GM11168 (cell line): ENCODE results near the gene AK1.

Experiments used
- in situ Hi-C: fragments of 300-500 bp; cut with MboI; formaldehyde crosslinking; loops from one replicate; pipeline ENCODE4 v1.12.0; 2022; ENCODE audit warnings: low sequenced_read_pairs; ENCODE audit not compliant: unreplicated experiment

AK1 gene, protein sequence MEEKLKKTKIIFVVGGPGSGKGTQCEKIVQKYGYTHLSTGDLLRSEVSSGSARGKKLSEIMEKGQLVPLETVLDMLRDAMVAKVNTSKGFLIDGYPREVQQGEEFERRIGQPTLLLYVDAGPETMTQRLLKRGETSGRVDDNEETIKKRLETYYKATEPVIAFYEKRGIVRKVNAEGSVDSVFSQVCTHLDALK

DNA sequence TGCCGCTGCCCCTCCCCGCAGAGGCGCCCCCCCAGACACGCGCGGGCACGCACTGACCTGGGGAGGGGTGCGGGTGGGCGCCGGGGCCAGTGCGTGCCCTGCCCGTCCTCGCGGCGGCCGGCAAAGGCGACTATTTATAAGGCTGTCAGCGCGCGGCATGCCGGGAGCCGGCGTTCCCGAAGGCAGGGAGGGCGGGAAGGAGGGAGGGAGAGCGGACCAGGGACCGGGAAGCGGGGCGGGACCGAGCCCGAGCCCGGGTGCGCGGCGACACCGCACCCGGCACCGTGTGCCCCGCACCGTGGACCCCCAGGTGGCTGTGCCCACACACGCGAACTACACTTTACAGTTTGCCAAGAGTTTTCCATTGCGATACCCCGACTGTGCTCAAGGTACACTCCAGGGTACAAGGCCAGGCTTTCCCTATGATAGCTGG, at the start of gene AK1:
Gene AK1, minus strand, starts transcription at position 110 of the 433 bp plus-strand sequence. CDS start 3,058 bp downstream, outside the sequence.
- in situ Hi-C loops = no loop called here

DNA sequence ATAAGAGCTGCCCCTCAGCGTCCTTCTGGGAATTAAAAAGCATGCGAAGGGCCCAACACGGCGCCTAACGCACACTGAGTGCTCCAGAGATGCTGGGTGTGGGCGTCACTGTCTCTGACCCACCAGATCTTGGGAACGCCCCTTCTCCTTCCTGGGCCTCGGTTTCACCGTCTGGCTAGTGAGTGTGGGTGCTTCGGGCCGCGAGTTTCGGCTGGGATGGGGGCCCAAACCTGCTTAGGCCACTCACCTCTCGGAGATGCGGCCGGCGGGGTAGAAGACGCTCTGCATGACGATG, 49.4 kb upstream of the AK1 start:
- in situ Hi-C loops = loop anchor here (5.0 kb wide), 1 partner anchor 140 kb away; the partner anchor contains the start of gene CDK9

DNA sequence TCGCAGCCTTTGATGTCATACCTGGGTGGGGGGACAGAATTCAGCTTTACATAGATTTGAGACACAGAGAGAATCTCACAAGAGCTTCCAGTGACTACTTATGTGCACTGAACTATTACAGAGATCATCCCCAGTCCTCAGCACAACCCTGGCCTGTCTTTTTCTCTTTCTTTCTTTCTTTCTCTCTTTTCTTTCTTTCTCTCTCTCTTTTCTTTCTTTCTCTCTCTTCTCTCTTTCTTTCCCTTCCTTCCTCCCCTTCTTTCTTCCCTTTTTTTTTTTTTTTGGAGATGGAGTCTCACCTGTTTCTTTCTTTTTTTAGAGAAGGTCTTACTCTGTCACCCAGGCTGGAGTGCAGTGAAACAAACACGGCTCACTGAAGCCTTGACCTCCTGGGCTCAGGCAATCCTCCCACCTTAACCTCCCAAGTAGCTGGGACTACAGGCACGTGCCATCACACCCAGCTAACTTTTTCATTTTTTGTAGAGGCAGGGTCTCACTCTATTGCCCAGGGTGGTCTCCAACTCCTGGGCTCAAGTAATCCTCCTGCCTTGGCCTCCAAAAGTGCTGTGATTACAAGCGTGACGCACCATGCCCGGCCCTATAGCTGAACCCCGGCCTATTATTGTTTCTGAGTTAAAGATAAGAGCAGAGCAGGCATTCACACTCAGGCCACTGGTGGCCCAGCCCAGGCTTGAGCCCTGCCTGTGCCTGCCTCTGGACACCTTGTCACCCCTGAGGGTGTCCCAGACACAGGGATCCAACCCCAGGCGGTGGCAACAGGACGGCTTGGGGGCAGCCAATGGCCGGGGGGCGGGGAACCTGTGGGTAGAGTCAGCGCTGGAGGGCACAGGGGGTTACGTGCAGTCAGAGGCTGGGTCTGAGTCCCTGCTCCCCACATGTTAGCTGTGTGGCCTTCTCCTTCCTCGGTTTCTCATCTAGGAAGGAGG, 48.8 kb upstream of the AK1 start:
- in situ Hi-C loops = loop anchor here (5.0 kb wide), 1 partner anchor 139 kb away; the partner anchor contains the start of gene CDK9

DNA sequence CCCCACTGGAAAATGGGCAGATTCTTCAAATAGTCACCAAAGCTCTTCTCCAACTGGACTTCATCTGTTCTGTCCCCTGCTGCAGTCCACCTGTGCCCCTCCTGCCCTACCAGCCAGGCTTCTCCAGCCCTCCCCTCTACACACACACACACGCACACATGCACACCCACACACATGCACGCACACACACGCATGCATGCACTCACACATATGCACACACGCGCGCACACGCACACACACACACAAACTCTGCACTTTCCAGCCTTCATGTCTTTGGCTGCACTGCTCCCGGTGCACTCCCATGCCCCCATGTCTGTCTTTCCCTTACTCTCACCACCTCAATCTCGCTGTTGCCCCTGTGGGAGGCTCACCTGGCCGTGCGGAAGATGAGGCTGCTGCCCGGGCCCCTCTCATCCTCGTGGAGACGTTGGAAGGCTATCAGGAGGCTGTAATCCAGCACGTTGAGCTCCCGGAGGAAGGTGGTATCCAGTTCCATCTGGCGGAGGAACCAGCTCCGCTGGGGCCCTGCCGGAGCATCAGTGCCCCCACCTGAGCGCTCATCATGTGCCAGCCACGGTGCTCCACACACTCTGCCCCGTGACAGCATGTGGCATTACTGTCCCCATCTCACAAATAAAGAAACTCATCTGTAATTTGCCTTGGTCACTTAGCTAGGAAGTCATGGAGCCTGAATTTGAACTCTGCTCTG, 47.4 kb upstream of the AK1 start:
- in situ Hi-C loops = loop anchor here (5.0 kb wide), 1 partner anchor 138 kb away; the partner anchor contains the start of gene CDK9

DNA sequence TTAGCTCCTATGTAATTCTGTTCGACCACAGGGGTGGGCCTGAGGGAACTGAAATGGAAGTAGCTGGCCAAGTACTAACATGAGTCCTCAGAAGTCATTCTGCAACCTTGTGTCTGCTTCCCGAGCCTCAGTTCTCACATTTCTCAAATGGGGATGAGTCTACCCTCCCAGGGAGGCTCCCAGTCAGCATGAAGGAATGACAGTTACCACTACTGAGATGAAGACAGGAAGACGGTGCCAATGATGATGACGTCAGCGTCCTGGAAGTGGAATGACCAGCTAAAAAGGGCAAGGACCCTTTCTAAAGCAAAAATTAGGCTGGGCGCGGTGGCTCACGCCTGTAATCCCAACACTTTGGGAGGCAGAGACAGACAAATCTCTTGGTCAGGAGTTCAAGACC, 46.3 kb upstream of the AK1 start:
- in situ Hi-C loops = no loop called here

DNA sequence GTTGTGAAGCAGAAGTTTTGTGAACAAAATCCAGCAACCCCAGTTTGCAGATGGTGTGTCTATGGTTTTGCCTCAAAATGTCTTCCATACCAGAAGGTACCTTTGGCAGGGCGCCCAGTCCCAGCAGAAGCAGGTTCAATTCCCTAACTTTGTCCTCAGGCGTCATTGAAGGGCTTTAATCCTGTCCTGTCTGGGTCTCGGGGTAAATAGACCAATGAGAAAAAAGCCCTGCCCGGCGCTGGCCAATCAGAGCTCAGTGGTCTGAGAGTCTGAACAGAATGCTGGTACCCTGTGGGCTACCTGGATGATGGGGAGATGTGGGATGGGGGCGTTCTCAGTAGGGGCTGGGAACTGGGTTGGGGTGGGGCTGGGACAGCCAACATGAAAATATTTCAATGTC, 45.6 kb upstream of the AK1 start:
- in situ Hi-C loops = no loop called here

DNA sequence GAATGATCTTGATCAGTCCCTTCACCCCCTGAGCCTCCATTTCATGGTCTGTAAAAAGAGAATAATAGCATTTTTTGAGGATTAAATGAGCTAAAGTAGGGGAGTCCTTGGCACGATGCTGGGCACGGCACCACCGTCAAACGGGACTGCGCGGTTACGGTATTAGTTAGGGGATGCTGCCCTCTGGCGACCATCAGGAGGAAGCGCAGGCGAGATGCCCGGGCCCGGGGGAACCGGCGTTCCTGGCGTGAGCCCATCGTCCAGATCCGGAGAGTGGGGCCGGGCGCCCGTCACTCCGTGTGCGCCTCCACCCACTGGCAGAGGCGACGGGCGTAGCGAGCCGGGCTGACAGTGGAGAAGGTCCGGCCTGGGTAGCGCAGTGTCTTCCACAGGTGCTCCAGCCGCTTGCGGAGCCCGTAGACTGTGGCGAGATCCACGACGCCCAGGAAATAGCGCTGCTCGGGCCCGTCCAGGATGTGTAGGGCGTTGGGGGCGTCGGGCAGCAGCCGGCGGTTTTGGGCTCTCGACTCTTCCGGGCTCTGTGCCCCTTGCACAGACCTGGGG, 44.2 kb upstream of the AK1 start:
- in situ Hi-C loops = no loop called here

DNA sequence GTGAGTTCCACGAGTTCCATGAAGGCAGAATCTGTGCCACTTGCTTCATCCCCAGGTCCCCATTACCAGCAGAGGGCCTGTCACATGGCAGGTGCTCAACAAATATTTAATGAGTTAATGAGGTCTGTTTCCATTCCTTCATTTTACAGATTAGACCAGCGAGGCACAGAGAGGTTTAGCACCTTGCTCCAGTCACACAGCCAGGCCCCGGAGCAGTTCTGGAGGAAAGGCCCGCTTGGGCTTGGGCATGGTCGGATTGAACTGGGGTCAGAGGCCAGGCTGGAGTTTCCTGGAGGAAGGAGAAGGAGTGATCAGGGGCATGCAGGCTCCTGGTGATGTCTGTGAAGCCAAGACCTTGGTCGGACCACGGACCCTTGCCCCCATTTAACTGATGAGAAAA, 43.3 kb upstream of the AK1 start:
- in situ Hi-C loops = no loop called here

DNA sequence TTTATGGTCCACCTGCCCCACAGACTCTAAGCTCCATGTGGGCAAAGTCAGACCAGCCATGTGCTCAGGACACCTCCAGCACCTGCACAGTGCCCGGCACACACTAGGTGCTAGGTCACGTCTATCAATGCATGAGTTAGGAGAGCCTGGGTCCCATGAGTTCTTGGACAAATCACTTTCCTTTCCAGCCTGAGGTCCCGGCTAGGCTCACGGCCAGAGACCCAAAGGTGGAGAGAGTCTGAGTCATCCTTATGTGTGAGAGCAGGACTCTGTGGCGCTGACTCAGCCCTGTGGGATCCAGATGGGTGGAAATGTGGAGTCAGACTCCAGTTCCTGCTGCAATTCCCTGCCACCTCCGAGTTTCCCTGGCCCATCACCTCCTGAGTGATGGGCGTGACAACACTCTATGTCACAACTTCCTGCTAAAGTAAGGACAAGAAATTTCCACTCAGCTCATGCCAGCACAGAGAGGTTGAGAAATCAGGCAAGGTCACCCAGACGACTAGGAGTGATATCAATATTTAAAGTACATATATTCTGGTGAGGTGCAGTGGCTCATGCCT, 41.9 kb upstream of the AK1 start:
- in situ Hi-C loops = no loop called here

DNA sequence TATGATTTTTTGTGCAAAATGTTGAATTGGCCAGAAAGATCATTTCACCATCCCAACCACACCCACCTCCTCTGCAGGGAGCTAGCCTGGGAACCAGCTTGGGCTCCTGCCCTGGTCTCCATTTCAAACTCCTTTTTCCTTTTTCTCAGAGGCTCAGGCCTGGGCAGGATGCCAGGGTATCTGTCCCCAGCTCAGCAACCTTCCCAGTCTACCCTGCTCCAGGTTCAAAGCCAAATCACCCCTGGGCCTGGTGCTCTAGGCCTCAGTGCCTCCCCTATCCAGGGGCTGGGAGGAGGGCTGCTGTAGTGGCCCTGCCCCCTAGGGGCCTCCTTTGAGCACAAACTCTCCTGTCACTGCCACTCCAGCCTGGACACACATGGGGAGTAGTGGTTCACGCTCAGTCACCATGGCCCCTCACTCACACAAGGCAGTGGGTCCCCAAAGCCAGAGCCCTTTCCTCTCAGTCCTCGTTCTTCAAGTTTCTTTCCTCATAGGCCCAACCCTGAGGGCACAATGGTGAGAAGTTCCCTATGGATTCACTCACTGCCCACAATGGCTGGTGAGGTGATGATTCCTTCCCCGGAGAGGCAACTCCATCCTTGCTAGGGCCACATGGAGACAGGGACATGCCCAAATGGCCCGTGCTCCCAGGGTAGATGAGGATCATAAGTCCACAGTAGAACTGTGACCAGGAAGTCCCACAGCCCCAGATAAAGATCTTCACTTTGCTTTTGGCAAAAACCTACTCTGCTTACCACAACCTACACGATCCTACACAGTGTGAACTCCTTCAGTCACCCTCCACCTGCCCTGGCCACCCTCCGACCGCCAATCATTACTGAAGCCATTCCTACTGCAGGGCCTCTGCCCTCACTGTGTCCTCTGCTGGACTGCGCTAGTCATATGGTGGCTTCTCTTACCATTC, 41.0 kb upstream of the AK1 start:
- in situ Hi-C loops = no loop called here

DNA sequence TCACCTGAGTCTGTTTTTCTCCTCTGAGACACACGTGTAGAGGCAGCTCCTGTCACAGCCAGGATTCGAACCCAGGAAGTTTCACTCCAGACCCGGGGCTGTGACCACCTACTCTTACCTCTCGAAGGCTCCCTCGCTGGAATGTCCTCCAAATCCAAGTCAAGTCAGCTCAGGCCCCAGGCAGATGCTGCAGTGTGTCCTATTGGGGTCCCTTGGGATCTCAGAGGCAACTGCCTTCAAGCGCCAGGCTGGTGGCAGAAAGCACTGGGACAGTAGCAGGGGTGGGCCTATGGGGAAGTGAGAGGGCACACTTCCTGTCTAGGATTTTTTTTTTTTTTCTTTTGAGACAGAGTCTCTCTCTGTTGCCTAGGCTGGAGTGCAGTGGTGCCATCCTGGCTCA, 40.1 kb upstream of the AK1 start:
- in situ Hi-C loops = no loop called here

DNA sequence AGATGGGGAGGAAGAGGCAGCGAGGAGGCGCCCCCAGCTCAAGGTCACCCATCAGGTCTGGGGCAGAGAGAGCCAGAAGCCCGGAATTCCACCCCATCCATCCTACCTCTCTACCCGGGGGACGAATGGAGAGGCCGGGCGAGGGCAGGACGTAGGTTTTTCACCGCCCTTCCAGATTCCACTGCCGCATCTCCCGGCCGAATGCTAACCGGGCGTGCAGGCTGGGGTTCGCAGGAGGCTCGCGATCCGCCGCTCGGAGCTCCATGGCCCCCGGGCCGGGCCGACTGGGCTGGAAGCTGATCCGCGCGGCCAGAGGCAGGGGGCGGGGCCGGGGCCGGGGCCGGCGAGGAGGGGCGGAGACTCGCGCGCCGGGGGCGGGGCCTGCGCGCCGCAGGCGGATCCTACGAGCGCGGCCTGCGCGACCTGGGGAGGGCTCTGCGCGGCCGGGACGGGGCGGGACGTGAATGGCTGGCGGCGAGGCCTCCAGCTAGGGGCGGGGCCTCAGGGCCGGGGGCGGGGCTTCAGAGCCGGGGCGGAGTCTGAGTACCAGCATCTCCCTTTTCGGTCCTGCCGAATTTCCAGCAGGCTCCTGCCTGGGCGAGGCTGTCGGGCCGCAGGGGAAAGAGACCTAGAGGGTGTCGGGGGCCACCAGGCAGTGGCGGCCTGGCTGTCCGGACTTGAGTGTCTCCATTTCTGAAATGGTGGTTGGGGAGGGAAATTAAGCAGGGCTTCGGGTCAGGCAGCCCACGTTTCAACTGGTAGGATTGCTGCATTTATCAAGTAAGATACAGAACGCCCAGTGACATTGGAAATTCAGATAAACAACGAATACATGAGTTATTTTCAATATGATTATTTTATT, 39.5 kb upstream of the AK1 start, which contains the start of gene ST6GALNAC4:
Gene ST6GALNAC4, minus strand, starts transcription at position 322 of the 862 bp plus-strand sequence. CDS start 622 bp downstream, outside the sequence.
- in situ Hi-C loops = no loop called here

DNA sequence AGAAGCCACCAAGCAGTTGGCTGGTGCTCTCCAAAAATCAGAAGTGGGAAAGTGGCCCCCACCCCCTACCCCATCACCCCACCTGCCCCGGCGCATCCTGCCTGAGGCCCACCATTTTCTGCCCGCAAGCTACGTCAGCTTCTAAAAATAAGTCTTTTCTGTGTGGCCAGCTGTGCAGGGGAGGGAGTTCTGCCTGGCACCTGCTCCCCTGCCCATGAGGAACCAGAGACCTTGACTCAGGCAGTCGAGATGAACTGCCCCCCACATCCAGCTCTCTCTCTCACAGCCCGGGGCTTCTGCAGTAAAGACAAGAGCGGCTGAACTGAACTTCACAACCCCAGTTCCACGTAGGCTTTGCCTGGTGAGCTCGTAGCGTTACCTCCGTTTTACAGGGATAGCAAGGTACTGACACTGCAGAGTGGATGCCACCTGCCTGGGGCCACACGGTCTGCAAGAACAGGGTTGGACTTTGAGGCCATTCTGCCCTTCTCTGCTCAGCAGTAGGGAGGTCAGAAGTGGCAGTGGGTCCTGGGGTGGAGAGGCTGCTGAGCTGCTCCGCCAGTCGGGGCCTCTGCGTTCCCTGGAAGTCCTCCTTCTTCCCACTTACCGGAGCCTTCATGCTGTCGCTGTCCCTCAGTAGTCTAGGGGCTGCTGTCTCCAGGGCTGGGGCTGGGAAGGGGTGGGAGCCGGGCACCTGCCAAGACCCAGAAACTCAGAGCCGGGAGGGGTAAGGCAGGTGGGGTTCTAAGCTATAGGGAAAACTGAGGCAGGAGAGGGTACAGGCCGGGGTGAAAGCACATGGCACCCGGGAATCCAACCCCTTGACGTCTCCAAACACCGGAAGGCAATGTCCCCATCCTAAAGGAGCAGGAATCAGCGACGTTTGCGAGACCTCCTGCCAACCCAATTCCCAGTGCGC, 38.6 kb upstream of the AK1 start:
- in situ Hi-C loops = no loop called here

DNA sequence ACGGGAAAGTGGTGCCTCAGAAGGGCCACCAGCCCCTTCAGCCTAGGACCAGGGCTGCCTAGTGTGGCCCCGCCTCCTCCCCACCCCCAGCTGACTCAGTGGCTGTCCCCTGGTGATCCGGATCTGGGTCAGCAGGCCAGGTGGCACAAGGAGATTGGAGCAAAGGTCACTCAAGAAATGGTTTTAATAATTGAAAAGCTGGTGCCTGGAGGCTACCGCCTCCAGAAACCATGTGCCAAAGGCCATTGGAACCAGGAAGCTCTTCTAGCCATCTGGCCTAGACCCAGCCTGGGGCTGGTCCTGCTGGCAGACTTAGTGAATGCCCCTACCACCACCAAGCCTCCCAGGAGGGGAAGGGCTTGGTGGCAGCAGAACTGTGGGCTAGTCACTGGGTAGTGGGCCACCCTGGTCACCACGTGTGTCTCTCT, 37.9 kb upstream of the AK1 start:
- in situ Hi-C loops = no loop called here

DNA sequence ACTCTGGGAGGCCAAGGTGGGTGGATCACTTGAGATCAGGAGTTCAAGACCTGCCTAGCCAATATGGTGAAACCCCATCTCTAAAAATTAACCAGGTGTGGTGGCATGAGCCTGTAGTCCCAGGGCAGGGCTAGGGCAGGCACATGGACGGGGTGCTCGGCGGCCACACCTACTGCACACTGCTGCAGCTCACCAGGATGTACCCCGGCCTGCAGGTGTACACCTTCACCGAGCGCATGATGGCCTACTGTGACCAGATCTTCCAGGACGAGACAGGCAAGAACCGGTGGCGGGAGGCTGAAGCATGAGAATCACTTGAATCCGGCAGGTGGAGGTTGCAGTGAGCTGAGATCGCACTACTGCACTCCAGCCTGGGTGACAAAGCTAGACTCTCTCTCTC, 36.2 kb upstream of the AK1 start:
- in situ Hi-C loops = no loop called here

DNA sequence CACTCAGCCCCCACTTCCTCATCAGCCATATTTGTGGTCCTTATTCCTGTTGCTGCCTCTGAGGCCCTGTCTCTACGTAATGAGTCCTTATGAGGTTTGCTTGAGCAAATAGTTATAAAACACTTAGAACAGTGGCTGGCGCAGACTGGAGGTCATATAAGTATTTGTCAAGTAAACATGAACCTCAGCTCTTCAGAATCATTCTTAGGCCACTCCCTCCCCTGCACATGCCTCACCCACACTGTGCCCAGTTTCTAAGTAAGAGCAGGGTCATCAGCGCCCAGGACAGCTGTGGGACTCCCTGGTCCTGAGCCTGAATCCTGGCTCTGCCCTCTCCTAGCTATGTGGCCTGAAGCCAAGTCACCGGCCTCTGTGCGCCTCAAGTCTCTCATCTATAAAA, 35.4 kb upstream of the AK1 start:
- in situ Hi-C loops = no loop called here

DNA sequence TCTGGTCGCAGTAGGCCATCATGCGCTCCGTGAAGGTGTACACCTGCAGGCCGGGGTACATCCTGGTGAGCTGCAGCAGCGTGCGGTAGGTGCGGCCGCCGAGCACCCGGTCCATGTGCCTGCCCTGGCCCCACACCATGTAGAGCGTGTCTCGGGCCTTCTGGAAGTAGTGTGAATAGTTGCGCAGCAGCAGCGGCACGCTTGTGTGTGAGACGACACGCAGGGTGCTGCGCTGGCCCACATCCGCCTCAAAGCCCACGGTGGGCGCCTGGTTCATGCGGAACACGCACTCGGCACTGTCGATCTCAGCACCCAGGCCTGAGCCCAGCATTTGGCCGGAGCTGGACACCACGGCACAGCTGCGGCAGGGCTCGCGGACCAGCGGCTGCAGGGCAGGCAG, 34.8 kb upstream of the AK1 start:
- in situ Hi-C loops = no loop called here
